ENCODE results near the gene ALKBH1.
"Not testable (repeated sequence)": the region's sequence is repeated elsewhere in the genome, so short reads cannot be mapped to it uniquely, and the experiment has no call there.

Gene ALKBH1, protein sequence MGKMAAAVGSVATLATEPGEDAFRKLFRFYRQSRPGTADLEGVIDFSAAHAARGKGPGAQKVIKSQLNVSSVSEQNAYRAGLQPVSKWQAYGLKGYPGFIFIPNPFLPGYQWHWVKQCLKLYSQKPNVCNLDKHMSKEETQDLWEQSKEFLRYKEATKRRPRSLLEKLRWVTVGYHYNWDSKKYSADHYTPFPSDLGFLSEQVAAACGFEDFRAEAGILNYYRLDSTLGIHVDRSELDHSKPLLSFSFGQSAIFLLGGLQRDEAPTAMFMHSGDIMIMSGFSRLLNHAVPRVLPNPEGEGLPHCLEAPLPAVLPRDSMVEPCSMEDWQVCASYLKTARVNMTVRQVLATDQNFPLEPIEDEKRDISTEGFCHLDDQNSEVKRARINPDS
- total RNA-seq, result 8.9 to 22.5 (median 15.2) reads per million in 3 experiments

DNA sequence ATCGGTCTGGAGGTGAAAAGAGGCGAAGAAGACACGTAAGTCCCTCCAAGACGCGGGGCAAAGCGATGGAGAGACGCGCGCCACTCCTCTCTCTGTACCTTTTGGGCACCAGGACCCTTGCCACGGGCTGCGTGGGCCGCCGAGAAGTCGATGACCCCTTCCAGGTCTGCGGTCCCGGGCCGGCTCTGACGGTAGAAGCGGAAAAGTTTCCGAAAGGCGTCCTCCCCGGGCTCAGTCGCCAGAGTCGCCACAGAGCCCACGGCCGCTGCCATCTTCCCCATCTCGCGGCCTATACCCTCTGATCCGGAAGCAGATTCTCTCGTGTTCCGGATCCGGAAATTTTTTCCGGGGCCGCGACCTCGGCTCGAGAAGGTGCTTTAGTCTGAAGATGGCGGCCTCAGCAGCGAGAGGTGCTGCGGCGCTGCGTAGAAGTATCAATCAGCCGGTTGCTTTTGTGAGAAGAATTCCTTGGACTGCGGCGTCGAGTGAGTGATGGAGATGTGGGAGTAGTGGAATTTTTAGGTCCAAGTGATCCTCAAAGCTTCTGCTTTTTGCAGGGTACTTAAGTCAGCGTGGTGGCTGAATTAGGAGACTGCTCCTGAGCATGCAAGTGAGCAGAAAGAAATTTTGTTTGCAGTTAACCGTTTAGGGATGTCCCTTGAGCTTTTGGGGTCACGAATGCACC lies at the start of gene ALKBH1, which contains the start of gene SLIRP:
Gene ALKBH1, minus strand, starts transcription at position 300 of the 685 bp plus-strand sequence. Its CDS starts 19 bp downstream, at position 281.
Gene SLIRP, plus strand, starts transcription at position 380 of the 685 bp plus-strand sequence. Its CDS starts 9 bp downstream, at position 389.
- DNase-seq, result peak; percentile 84

DNA sequence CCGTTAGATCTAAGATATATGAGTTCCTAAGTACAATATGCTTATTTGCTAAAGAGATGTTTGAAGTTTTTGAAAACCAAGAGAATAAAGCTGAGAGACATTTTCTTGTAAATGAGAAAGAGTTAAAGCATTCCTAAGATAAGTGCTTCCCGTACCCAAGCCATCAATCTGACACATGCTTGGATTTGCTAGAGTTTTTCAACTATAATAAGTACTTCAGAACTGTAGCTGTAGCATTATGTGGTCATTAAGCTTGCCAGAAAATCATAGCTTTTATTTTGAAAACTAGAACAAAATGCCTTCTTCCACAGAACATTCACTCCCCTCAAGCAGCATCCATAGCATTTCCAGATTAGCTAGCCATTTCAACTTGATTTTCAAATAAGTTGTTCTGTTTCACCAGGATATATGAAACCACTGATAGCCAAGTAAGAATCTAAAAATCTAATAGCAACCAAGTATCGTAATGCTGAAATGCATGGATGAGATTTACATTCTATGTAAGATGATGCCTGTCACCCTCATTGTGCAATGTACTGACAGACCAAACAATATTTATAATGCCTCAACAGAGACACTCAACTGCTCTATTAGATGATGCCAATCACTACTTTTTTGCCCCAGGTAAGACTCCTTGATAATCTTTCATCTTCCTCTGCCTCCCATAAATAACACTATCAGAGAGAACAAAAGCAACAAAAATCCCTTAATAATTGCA lies 45.1 kb upstream of the ALKBH1 start:
- no peak for DNase-seq

DNA sequence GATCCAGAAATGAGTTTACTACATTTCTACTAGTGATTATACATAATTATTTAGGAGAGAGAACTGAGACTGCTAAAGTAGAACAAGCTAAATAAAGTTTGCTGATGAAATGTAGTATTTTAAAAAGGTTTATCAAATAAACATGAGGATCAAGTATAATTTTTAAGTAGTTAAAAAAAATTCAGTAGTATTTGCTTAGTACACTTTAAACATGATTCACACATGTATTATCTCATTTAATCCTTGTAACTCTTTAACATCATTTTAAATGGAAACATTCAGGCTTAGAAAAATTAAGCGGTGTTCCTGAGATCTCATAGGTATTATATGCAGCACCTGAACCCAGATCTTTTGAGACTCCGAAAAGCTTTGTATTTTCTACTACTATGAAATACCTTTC lies 44.4 kb upstream of the ALKBH1 start:
- no peak for DNase-seq

DNA sequence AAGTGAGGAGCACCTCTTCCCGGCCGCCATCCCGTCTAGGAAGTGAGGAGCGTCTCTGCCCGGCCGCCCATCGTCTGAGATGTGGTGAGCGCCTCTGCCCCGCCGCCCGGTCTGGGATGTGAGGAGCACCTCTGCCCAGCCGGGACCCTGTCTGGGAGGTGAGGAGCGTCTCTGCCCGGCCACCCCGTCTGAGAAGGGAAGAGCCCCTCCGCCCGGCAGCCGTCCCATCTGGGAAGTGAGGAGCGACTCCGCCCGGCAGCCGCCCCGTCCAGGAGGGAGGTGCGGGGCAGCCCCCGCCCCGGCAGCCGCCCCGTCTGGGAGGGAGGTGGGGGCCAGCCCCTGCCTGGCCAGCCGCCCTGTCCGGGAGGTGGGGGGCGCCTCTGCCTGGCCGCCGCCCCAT lies 39.6 kb upstream of the ALKBH1 start:
- not testable (repeated sequence) for DNase-seq

DNA sequence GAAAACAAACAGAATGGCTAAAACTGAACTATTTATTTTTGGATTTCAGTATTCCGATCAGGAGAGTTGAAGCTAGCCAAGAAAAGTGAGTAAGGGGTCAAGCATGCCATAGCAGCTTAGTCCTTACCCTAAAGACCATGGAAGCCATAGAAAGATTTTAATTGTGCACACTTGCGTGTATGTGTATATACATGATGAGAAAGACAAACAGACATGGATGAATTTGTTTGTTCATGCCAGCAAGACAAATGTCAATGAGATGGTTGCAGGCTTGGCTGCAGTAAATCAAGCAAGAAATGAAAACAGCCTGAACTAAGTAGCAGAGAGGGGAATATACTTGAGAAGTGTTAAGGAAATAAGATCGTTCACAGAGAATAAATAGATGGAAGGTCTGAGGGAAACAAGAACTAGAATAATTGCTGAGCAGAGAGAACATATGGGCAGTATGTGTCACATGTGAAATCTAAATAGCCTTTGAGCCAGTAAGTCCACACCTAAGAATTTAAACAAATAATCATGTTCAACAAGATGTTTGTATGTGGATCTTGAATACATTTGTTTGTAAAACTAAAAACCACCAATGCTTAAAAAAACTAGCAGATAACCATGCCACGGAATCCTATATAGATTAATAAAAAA lies 38.4 kb upstream of the ALKBH1 start:
- DNase-seq, result no peak

DNA sequence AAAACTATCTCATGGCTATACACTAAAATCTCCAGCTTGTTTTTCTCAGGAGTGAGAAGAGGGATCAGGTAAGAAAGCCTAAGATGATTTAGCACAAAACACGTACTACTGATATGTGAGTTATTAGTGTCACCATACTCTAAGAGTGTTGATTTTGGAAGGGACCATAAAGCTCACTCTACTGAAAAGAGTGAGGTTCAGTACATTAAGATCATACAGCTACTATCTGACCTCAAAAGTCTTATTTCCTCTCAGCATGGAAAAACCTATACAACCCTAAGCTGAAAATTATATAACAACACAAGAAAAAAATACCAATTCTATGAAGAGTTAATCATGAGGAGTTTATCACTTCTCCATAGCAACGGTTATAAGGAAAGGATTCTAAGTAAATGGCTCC lies 33.6 kb upstream of the ALKBH1 start:
- no peak for DNase-seq

DNA sequence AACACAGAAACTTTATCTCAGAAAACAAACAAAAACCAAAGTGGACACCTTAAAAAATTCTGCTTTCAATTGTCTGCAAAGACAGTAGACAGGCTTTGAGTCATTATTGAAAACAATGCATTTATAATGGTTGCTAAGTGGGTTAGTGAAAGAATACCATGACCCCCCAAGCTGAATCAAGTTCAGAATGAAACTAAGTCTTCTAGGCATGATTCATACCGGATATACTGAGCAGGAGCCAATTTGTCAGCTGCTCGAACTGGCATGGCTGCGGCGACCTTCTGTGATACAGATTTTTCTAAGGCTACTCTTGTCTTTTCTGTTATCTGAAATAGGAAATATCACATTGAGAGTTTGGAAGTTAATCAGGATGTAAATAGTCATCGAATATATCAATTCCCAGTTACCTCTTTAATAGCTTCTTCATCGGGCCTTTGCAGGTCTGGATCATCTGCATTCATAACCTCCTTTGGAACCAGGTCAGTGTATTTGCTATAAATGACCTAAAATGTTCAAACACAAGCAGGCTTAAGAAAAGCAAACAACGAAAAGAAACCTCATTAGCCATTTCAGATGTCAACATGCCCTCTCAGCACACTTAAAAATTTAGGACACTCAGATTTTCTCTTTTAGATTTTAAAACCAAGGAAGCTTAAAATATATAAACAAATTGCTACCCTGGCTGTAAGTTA lies 30.9 kb upstream of the ALKBH1 start:
- no peak for DNase-seq

DNA sequence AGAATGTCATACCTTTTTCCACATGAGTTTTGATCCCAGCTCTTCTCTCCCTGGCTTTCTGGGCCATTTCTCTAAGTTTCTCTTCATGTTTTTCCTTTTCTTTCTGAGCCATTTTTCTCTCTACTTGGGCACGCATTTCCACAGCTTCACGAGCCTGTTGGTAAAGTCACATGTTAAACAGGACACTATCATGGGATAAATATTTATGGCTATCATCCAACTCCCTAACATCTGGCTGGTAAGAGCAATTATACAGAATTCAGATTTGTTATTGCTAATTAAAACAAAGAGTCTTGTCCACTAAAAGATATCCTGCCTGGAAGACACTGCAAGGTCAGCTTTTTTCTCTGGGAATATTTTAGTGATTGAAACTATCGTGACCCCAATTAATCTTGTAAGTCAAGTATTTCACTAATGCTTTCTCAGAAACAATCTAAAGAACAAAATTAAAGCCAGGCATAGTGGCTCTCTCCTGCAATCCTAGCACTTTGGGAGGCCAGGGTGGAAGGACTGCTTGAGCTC lies 23.2 kb upstream of the ALKBH1 start:
- no peak for DNase-seq

DNA sequence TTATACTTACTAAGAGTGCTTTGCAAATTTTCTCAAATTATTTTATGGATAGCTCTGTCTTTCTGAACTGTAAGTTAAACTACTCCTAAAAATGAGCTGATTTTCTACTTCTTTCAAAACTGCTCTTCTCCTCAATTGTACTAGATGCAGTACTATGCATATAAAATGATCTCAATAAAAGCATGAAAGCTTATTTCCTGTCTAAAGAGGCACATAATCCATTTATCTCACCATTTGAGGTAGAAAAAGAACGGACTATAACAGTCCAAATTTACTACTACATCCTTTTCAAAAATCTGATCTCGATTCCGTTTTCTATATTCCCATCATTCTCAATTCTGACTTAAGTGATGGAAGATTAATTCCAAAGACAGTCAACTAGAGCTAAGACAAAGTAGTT lies 14.5 kb upstream of the ALKBH1 start:
- no peak for DNase-seq

DNA sequence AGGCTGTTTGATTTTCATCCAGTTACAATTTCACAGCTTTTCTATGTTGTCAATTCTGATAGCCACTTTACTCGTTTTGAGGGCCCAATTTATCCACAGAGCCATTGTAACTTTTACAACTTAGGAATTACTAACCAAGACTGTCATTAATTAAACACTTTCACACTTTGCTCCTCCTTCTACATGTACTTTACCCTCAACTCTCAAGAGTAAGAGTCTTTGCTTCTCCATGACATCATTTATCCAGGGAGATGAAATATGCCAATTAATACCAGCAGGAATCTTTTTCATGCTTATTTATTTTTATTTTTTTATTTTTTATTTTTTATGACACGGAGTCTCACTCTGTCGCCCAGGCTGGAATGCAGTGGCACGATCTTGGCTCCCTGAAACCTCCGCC lies 13.6 kb upstream of the ALKBH1 start:
- no peak for DNase-seq

DNA sequence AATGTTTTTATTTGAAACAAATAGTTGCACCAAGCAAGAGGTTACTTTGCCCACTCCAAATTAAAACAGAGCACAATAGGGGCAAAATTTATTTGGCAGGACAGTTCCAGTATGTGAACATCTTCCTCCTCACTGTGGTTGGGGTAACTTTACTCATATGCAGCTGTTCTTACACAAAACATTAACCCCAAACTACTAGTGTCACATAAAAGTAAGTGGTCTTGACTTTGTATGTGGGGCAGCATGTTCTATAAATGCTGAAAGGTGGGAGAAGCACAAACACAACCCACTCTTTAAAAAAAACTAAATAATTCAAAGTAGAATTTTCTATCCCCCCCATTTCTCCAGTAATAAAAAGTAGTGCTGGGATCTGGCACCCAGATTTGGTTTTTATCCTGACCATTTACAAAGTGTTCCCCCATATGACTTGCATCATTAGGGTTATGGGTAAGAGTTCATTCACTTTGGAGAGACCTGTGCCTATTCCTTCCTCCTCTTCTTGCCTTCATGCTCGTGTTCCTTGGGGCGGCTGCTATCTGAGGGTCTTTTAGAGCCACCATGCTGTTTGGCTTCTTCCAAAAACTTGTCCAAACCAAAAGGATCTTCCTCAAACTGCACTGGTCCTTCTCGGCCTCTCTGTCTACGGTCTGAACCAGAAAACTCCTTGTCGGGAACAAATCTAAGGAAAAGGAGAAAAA lies 9.9 kb upstream of the ALKBH1 start:
- no peak for DNase-seq

DNA sequence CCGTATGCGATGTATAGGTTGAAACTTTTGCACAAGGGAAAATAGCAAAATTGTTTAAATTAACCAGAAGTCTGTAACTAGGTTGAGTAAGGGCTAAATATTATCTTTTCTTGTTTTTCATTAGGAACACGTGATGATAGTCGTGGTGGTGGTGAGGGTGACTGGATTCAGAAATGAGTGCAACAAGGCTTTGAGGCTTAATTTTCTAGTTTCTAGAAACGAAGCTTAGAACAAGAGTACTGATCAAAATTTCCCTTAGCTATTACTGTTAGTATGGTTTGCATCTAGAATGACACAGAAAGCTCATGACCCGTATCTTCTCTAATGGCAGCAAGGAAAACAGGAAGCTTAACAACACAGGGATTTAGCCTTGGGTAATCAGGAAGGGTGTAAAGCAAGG lies 7.1 kb upstream of the ALKBH1 start:
- no peak for DNase-seq

DNA sequence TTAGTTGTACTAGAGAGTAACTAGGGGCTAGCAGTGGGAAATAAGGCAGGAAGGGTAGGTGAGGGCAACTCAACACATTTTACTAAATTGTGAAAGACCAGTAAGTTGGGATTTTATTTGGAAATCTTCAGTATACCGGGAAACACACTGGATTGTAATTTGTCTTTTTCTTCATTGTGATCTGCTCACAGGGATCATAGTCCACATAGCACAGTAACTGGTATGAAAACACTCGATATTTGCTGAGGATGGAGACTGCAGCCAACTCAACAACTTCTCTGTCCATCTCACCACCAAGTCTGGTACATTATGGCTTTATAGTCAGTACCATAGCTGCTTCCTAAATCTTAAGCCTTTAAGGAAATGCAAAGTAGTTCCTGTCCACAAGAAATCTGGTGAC lies 2.5 kb upstream of the ALKBH1 start:
- DNase-seq, result no peak

DNA sequence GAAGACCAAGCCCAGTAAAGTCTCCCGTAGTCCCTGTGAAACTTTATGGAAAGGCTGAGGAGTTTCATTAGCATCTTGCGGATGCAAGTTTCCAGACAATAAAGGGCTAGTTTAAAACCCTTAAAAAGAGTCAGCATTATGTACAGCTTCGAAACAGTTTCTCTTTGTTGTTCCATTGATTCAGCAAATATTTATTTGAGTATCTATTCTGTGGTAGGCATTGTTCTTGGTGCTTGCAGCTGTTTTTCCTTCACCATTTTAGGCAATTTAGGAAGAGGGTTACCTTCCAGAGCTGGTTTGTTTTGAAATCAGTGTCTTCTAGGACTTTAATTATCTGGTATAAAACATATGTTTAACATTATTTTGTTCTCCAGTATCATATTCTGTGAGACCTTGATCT lies 1.6 kb upstream of the ALKBH1 start:
- no peak for DNase-seq

DNA sequence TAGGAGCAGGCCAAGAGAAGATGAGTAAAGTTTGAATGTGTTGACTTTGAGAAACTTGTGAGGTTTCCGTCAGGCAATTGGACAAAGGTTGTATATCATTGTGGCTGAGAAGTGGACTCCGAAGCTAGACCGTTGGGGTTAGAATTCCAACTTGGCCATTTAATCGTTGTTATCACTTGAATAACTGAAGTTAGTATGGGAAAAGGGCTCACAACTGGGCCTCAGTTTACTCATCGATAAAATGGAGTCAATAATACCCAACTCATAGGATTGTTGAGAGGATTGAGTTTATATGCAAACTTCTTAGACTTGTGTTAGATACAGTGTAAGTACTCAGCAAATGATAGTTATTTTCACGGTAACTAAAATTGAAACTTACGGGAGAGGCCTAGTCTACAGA lies 926 bp upstream of the ALKBH1 start:
- DNase-seq, result no peak

DNA sequence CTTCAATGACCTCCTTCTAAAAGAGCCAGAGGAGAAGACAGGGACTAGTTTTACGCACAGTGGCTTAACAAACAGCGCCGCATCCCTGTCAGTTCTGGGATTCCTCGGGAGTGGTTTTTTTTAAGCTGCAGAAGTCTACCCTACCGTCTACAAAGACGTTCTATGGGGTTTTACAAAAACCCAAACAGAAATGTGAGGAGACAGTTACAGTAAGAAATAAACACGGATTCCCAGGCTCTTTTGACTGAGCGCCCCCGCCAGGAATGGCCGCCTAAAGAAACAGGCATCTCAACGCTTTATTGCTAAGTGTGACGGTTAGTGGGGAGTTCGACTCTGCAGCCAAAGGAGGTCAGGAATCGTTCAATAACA lies 484 bp downstream of the ALKBH1 start:
- no peak for DNase-seq

DNA sequence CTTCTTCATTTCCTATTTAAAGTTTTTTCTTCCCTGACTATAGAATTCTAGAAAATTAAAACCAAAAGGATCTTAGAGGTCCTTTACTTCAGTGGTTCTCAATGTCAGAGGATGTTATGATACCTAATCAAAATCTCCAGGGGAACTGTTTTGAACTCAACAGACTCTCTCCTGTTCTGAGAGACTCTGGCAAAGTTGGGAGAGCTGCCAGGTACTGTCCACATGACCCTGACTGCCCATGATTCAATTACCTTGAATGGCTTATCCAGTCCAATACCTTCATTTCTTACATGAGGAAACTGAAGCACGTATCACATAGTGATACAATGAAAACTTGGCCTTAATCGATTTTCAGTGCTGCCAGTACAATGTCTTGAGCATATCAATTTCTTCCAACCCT lies 16.6 kb downstream of the ALKBH1 start:
- no peak for DNase-seq

DNA sequence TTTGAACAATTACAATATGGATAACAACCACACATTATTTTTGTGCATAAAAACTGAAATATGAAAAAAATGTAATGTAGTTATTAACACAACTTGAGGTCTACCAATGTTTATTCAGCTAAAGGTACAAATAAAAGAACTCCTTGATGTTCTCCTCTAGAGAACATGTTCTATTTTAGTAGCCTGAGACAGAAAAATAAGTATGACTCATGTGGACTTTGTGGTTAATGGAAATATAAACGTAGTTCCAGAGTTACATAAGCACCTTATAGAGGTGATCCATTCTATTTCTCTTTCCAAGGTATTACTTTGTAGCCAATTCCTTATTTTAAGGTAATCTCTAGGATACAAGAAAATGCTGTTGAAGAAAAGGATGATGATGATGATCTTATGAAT lies 25.7 kb downstream of the ALKBH1 start:
- no peak for DNase-seq

DNA sequence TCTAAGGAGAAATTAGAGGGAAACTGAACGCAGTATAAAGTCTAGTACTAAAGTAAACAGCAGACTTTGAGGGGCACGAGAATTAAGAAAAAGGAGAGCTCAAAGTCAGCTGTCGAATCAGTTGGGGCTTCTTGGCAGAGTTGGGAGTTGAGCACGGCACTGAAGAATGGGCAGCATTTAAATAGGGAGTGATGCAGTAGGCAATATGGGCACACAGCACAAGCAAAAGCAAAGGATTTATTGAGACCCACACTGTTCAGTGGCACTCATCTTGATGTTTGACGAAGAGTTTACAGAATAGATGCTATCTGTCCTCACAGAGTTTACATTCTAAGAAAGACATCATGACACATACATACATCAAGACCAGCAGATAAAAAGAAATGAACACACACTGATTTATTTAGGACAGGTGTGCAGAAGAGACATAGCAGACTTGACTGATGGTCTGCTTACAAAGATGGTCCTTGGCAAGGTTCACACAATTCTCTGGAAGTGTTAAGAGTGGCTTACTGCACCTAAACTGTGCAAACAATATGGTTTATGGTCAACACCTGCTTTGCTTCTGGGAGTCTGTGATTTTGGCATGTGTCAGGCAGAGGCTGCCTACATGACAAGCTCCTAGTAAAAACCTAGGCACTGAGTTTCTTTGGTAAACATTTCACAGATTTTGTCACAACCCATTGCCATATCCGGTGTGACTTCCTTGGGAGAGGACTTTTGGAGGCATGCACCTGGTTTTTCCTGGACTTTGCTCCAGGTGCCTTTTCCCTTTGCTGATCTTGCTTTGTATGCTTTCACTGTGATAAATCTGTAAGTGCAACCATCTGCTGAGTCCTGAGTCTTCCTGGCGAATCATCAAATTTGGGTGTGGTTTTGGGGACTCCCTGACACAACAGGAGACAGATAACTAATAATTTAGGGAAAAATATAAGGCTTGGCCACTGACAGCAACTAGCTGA lies 26.3 kb downstream of the ALKBH1 start:
- DNase-seq, result no peak

DNA sequence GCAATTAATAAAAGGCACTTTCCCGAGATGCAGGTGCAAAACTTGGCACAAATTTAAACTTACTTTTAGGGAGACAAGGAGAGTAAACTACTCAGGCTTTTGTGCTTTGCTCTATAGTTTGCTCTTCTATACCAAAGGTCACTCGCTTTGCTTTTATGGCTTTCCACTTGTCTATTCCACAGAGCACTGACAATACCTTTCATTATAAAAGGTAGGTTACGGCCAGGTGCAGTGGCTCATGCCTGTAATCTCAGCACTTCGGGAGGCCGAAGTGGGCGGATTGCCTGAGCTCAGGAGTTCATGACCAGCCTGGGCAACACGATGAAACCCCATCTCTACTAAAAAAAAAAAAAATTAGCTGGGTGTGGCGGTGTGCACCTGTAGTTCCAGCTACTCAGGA lies 32.9 kb downstream of the ALKBH1 start:
- no peak for DNase-seq
